GM21526 (cell line): ENCODE data around the gene PET100.

Experiments used
- ATAC-seq: cut with Tn5 transposase; IDR thresholded peaks from one replicate; pipeline ENCODE4 v1.9.1; 2021; ENCODE audit warnings: moderate library complexity; ENCODE audit not compliant: unreplicated experiment, low FRiP score

PET100 gene

DNA sequence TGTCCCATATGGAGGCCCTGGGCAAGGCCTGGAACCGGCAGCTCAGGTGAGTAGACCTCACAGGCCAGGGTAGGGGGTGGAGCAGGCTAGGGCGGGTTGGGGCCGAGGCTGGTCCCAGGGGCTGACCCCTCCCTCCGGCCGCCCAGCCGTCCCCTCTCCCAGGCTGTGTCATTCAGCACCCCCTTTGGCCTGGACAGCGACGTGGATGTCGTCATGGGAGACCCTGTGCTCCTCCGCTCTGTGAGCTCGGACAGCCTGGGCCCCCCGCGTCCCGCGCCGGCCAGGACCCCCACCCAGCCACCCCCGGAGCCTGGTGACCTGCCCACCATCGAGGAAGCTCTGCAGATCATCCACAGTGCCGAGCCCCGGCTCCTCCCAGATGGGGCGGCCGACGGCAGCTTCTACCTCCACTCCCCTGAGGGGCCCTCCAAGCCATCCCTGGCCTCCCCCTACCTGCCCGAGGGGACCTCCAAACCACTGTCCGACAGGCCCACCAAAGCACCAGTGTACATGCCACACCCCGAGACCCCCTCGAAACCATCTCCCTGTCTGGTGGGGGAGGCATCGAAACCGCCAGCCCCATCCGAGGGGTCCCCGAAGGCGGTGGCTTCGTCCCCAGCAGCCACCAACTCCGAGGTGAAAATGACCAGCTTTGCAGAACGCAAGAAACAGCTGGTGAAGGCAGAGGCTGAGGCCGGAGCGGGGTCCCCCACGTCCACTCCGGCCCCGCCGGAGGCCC is 17.9 kb upstream of the PET100 start:
- ATAC-seq, result no peak

- no peak for ATAC-seq
Measured at GRCh38 chr19:7612282-7613274, 17.0 kb upstream of the PET100 start.

DNA sequence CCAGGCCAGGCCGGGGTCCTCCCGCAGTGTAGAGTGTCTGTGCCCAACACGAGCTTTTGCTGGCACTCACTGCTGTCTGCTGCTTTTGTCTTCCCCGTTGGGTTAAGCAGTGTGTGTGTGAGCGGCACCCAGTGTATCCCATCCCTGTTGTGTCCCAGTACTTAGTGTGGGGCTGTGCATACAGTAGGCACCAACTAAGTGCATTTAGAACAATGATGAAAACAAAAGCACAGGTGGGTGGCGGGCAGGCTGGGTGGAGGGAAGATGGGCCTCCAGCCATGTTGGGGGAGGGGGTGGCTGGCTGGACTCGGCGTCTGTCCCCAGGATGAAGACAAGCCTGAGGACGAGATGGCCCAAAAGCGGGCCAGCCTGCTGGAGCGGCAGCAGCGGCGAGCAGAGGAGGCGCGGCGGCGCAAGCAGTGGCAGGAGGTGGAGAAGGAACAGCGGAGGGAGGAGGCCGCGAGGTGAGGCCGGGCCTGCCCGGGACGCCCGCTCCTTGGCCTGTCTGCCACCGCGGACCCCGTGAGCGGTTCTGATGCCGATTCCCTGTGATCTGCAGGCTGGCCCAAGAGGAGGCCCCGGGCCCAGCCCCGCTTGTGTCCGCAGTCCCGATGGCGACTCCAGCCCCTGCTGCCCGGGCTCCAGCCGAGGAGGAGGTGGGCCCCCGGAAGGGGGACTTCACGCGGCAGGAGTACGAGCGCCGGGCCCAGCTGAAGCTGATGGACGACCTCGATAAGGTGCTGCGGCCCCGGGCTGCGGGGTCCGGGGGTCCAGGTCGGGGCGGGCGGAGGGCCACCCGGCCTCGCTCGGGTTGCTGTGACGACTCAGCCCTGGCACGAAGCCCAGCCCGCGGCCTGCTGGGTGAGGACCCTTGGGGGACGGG is 14.5 kb upstream of the PET100 start:
- ATAC-seq, result no peak

- ATAC-seq, result no peak
Measured at GRCh38 chr19:7617172-7617571, 12.4 kb upstream of the PET100 start.

GRCh38 chr19:7617735-7618134 is 11.9 kb upstream of the PET100 start:
- no peak for ATAC-seq

GRCh38 chr19:7618348-7618747 is 11.2 kb upstream of the PET100 start:
- ATAC-seq, result no peak

GRCh38 chr19:7618771-7619510 is 10.7 kb upstream of the PET100 start:
- ATAC-seq, result no peak

DNA sequence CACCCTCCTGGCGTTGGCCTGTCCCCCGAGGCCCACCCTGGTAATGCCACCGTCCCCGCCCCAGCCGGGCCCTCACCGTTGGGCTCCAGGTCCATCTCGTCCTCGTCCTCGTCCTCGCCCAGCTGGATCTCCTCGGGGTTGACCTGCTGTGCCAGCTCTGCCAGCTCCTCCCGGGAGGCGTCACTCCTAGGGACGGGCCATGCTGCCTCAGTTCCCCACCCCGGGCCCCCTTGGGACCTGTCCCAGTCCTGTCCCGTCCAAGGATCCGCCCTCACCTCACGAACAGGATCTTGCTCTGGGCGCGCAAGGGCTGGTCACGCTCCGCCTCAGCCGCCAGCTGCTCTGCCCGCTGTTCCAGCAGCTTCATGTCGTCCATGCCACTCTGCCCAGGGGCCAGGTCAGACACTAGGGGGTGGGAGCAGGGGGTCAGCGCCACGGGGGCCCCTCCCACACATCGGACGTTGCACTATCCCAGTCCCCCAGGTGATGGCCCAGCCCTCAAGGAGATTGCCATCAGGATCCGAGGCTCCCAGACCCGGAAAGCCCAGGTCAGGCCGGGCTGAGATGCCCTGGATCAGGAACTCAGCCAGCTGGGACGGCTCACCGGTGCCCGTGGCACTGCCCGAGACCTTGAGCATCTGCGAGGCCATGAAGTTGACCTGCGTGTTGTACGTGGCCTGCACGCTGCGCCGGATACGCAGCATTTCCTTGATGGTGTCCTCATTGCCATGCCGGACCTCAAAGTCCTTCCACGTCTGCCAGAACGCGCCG is 9.7 kb upstream of the PET100 start:
- no peak for ATAC-seq

DNA sequence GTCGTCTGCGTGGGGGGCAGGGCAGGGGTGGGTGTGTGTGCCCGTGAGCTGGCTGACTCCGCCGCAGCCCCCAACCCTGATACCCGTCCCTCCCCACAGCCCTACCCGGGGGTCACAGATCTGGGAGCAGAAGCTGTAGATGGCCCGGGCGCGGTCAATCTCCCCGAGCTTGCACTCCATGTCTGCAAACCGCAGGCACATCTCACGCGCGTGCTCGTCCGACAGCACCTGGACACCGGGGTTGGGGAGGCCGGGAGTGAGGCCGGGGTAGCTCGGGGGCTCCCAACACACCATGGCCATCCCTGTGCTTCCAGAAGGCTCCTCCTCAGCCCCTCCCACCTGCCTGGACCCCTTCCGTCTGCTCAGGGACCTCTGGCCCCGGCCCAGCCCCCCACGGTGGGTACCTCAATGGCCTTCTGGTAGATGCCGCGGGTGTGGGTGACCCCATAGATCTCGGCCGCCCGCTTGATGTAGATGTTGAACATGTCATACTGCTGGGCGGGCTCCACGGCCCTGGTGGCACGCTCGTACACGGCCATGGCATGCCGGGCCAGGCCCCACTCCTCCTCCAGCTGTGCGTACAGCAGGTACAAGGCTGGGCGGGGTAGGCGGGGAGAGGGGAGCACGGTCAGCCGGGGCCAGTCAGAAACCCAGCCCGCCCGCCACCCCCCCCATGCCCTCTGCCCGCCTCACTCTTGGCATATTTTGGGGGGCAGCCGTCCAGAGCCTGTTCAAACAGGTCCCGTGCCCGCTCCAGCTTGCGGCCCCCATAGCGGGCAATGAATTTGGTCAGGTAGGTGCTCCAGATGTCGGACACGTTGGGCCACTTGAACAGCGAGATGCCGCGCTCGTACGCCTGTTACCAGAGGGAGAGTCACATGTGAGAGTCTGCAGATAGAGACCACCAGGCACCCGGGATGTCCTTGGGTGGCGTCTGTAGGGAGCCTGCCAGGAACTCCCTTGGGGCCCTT is 8.9 kb upstream of the PET100 start:
- ATAC-seq, result no peak

GRCh38 chr19:7622933-7623685 is 6.5 kb upstream of the PET100 start:
- ATAC-seq, result no peak

- ATAC-seq, result no peak
Measured at GRCh38 chr19:7623725-7624603, 5.6 kb upstream of the PET100 start.

DNA sequence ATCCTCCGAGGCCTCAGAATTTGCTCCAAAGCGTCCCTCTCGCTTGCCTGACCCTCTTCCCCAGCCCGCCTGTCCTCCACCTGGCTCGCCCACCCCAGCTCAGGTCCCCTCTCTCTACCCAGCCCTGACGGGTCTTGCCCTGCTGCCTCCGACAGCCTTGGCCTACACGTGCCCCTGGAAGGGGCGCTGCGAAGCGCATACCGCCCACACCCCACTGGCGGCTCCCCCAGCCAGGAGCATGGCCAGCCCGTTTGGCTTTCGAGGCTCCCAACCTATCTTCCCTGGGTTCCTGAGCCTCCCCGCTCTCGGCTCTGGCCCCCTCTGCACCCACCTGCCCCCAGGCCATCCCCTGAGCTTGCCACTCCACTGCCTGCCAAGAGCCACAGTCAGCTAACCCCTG is 4.8 kb upstream of the PET100 start:
- ATAC-seq, result no peak

- no peak for ATAC-seq
Measured at GRCh38 chr19:7625763-7626372, 3.7 kb upstream of the PET100 start.

- ATAC-seq, result no peak
Measured at GRCh38 chr19:7627166-7627565, 2.4 kb upstream of the PET100 start.

DNA sequence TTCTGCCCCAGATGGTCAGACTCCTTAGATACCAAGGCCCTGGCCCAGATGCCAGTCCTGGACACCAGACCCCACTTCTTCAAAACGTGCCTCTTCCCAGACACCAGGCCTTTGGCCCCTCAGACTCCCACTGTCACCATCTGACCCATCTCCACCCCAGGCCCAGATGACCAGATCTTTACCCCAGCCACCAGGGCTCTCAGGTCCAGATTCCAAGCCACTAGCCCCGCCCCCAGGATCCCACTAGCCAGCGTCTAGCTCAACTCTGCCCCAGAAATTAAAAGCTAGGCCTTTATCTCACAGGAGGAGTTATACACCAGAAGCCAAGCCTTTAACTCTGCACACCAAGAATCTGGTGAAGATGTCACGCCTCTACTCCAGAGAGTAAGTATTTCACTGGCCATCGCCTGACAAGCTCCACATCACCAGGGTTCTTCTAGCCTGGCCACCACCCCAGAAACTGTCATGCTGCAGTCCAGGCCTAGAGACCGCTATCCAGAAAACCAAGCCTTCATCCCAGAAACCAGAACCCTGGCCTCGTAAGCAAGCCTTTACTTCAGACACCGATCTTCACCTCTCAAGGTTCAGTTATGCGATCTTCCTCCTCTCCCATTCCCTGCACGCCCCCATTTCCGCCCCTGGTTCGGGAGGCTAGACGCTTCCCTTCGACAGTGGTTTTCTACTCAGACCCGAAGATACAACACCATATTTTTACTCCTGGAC is 843 bp upstream of the PET100 start:
- ATAC-seq, result no peak
